ENCODE data around the gene CRLF2. TPM values are rescaled to one million over a fixed set of nuclear protein-coding genes. Genes with fewer than 3 reads are reported as not detected.
"Not testable (repeated sequence)": the region's sequence is repeated elsewhere in the genome, so short reads cannot be mapped to it uniquely, and the experiment has no call there.

CRLF2 gene
- total RNA-seq, 1 donor from 2014 or later: not detected

GRCh38 chrX:1246816-1247215 lies 34.4 kb upstream of the CRLF2 start:
- H3K4me1 ChIP-seq: peaks cover 18% of the 10 kb centered on the region
- H3K27ac ChIP-seq (replicated peaks): no peak overlapping the region
- H3K27me3 ChIP-seq (ENCODE audit: low read depth): peaks cover 35% of the 10 kb centered on the region
- no peaks in the 10 kb centered on the region for H3K36me3 ChIP-seq
- intact Hi-C loops (cut with micrococcal nuclease): no loop called here
- H3K4me3 ChIP-seq: no peak overlapping the region
- TF ChIP-seq CTCF (IDR thresholded peaks at IDR 0.05; ENCODE audit: borderline replicate concordance): peak; percentile 85
- H3K9me3 ChIP-seq (replicated peaks): no peaks in the 10 kb centered on the region
- DNase-seq: peak; percentile 74

GRCh38 chrX:1244164-1245076 lies 32.0 kb upstream of the CRLF2 start:
- Histone ChIP-seq H3K27me3 (ENCODE audit: low read depth) (peaks cover 22% of the 10 kb centered on the region), H3K4me1 (peaks cover 12% of the 10 kb centered on the region), H3K36me3 (no peaks in the 10 kb centered on the region), H3K9me3 (replicated peaks) (no peaks in the 10 kb centered on the region), H3K4me3 (no peak overlapping the region), H3K27ac (replicated peaks) (no peak overlapping the region)
- TF ChIP-seq CTCF (IDR thresholded peaks at IDR 0.05; ENCODE audit: borderline replicate concordance): no peak
- intact Hi-C loops (cut with micrococcal nuclease): no loop called here
- DNase-seq: no peak

GRCh38 chrX:1242891-1243402 lies 30.5 kb upstream of the CRLF2 start:
- no peak for TF ChIP-seq CTCF (IDR thresholded peaks at IDR 0.05; ENCODE audit: borderline replicate concordance)
- no peak for DNase-seq
- H3K27ac ChIP-seq (replicated peaks): no peak overlapping the region
- no peak overlapping the region for H3K4me3 ChIP-seq
- intact Hi-C loops (cut with micrococcal nuclease): no loop called here
- H3K4me1 ChIP-seq: no peaks in the 10 kb centered on the region
- H3K27me3 ChIP-seq (ENCODE audit: low read depth): peaks cover 13% of the 10 kb centered on the region
- H3K9me3 ChIP-seq (replicated peaks): no peaks in the 10 kb centered on the region
- H3K36me3 ChIP-seq: no peaks in the 10 kb centered on the region

- H3K4me3 ChIP-seq; H3K27me3 ChIP-seq (ENCODE audit: low read depth); DNase-seq; H3K9me3 ChIP-seq (replicated peaks); H3K36me3 ChIP-seq; intact Hi-C loops (cut with micrococcal nuclease); H3K4me1 ChIP-seq; H3K27ac ChIP-seq (replicated peaks): not testable (repeated sequence)
Measured at GRCh38 chrX:1240551-1240950, 28.1 kb upstream of the CRLF2 start.

- Histone ChIP-seq H3K4me1 (no peaks in the 10 kb centered on the region), H3K27ac (replicated peaks) (no peak overlapping the region), H3K36me3 (no peaks in the 10 kb centered on the region), H3K4me3 (no peak overlapping the region), H3K9me3 (replicated peaks) (no peaks in the 10 kb centered on the region), H3K27me3 (ENCODE audit: low read depth) (peaks cover 8% of the 10 kb centered on the region)
- peak; percentile 50 for DNase-seq
- intact Hi-C loops (cut with micrococcal nuclease): no loop called here
- no peak for TF ChIP-seq CTCF (IDR thresholded peaks at IDR 0.05; ENCODE audit: borderline replicate concordance)
Measured at GRCh38 chrX:1239681-1240142, 27.3 kb upstream of the CRLF2 start.

Measured in left ventricle myocardium inferior (tissue), 1 donor.